Stimulated activated CD4-positive, alpha-beta T cell treated with anti-CD3 and anti-CD28 coated beads, Interleukin-2, amount 100 ng/mL, for 48 hours (primary cell): Measurements from ENCODE around the gene PIGN.
"Not testable (repeated sequence)": the region's sequence is repeated elsewhere in the genome, so short reads cannot be mapped to it uniquely, and the experiment has no call there.

Experiments
- DNase-seq, 2 donors: peaks; one replicate each; pipeline ENCODE4 v3.0.0-alpha.2; 2020

PIGN gene

DNA sequence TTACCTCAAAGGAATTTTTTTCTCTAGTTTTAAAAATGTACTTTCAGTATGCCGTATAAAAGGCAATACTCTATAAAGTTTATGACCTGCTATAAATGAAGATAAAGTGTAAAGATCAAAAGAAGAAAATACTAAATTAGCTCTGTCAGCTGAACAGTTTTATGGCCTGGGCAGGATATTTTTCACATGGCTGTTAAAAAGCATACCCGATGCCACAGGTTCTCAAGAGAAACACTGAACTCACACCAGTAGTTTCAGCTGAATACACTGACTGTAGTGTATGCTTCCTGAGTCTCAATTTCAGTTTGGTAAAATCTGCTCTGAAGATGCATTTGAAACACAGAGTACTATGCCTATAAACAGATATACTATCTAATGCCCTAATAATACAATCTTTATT lies 126.0 kb downstream of the PIGN start:
- DNase-seq: no peak

DNA sequence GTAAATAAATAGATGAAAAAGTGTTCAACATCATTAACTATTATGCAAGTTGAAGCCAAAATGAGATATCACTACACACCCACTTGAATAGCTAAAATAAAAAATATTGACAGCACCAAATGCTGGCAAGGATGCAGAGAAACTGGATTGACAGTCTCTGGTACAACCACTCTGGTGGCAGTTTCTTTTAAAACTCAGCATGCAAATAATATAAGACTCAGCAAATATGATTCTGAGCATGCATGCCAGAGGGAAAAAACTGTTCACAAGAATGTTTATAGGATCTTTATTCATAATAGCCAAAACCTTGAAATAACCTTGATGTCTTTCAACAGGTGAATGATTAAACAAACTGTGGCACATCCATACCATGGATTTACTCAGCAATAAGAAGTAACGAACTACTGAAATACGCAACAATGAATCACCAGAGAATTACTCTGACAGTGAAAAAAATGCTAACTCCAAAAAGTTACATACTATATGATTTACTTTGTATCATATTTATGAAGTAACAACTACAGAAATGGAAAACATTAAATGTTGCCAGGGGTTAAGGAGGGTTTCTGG lies 131.8 kb downstream of the PIGN start:
- DNase-seq: no peak

DNA sequence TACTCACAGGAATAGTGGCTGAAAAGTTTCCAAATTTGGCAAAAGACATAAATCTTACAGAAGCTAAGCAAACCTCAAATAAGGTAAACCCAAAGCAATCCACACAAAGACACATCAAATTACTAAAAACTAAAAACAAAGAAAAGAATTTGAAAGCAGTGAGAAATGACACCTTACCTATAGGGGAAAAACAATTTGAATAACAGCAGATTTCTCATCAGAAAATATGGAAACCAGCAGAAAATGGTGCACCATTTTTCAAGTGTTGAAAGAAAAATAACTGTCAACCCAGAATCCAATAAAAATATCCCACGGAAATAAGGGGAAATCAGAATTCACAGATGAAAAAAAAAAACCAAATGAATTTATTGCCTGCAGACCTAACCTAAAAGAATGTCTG lies 138.6 kb downstream of the PIGN start:
- no peak for DNase-seq

DNA sequence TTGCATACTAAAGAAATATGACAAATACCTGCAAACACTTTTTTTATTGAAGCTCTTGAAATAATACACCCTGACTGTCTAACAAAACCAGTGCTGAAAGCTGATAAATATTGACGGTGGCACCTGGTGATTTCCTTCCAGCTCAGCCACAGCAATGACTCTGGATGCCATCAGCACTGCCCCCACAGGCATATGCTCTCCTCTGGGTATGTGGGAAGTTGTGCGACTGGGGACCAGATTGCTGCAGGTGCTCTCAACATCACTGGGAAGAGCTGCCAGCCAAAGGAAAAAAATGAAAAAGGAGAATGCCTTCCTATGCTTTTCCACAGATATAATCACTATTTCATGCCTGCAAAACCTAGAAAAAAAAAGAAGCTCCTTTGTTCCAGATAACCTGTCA lies 141.5 kb downstream of the PIGN start:
- DNase-seq: no peak

DNA sequence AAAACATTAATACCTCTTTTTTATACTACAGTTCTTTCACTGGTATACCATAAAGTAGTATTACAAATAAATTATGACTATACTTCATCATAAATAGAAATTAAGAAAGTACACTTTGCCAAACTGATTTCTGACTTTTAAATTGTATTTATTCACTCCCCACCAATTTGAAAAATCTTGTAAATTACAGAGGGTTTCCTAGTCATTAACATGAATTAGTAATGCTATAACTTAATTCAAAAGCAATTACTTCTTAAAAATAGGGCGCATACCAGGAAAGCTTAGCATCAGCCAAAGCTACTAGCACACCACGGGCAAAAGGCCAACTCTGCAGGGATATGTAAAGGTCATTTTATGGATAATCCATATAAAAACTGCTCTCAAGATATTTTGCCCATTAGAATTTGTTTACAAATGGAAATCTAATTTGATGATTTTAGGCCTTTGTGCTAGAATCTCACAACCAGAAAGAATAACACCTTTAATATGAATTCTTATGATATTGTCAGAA lies 142.3 kb downstream of the PIGN start:
- no peak for DNase-seq

DNA sequence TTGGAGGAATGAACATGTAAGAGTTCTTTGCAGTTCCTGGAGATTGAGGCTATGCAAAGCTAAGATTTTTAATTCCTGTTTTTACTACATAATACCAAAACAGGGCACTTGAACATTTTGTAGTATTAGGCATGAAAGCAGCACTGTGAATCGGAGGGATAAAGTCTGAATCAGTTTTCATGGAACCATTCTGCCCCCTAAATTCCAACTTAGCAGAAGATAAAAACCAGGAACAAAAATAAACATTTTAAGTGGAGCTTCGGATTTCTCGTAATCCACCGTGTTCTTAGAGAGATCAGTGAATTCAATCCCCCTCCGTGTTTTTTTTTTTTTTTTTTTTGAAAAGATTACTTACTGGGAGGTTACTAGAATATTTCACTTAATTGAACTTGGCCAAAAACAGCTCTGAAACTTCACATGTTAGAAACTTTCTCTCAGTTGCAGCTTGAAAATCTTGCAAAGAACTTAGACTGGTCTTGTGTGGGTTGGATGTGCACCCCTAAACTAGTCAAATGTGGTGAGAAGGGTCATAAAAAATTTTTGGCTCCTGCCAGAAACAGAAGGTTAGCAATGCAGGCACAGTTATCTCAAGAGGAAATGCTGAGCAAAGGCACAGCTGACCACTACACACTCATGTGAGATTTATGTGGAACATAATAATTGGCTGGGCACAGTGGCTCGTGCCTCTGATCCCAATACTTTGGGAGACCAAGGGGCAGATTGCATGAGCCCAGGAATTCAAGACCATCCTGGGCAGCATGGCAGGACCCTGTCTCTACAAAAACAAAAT lies 148.7 kb downstream of the PIGN start:
- no peak for DNase-seq

DNA sequence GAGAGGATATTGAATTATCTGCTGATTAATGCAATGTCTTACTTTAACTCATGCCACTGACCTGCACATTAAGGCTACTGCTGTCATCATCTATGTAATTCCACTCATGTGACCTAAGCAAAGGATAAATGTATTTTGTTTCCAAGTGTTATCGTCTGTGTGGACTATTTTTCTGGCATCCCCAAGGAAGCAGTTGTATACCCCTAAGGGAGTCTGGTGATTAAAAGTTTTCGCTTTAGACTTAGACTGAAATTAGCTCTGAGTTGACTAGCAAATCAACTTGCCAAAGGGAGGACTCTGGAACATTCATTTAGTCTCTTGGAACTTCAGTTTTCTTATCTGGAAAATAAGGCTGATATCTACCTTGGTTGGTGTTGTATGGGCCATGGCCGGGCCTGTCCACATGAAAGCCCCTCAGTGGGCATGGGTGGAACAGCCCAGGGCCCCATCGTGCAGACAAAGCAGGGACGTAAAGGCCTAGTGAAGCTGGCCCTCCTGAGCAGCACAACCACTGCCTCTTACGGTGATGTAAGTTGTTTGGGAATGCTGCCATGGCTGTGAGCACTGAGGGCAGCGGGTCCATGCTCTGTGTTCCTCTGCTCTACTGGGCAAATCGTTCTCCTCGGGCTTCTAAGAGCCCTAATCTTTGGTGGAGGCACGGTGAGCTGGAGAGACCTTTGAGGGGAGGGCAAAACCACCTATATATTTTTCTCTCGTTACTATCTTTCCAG lies 149.7 kb downstream of the PIGN start:
- no peak for DNase-seq

DNA sequence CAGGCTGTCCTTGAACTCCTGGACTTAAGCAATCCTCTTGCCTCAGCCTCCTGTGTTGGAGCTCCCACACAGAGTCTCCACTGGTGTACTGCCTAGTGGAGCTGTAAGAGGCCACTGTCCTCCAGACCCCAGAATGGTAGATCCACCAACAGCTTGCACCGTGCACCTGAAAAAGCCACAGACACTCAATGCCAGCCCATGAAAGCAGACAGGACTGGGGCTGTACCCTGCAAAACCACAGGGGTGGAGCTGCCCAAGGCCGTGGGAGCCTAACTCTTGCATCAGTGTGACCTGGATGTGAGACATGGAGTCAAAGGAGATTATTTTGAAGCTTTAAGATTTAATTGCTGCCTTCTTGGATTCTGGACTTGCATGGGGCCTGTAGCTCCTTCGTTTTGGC lies 152.6 kb downstream of the PIGN start:
- DNase-seq: not testable (repeated sequence)

DNA sequence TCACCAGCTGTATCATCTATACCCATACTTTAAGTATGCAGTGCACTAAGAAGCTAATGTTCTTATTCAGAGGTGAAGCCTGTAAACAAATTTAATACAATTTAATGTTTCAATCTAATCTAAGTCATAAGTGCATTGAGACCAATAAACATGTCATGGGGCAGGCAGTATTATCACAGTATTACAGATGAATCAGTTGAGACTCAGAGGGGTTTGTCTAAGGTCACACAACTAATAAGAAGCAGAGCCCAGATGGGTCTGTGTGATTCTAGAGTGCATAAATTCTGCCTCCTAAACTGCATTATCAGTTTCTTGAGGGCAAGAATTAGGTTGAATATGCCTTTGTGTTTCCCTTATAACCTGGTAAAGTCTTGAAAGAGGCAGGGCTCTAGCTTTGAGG lies 153.1 kb downstream of the PIGN start:
- no peak for DNase-seq

DNA sequence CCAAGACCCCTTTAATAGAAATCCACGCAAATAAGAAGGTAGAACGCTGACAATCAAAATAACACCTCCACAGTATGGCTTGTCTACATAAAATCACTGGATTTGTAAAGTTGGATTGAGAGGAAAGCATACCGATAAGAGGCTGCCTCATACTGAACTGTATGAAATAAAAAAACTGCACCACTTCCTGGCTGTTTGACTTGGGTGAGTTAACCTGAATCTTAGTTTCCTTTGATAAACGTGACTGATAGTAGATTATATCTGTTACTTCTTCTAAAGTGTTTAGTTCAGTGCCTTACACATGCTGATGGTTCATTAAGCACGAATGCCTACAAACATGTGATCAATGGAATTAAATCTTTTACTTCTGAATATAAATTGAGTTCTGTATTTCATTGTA lies 153.6 kb downstream of the PIGN start:
- DNase-seq: no peak

DNA sequence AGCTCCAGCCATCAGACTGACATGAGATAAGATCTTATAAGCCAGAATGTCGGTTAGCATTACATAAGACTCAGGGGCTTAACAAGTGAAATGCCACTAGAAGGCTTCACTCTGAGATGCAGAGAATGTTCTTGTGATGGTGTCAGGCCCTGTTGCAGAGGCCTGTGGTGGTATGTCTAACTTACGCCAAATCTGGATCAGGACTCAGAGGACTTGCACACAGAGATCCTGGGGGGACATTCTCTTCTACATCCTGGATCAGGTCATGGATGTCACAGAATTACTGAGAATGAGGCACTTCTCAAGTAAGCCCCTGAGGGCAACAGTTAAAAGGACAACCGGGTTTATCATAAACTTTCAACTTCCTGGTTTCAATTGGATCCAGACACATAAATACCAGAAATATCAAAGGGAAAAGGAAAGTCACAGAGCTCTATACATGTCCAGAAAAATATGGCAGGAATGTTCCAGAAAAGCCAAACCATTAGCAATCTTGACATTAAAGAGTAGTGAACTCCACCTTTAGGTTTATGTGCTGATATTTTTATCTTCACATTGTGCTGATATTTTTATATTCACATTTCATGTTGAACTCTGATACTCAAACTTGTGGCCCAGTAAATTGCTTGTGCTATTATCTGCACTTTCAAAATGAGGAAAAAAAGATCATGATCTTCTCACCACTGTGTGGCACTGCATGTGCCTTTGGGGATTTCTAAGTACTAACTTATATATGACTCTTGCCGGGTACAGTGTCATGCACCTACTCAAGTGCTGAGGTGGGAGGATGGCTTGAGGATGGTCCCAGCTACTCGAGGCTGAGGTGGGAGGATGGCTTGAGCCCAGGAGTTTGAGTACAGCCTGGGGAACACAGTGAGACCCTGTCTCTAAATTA lies 156.5 kb downstream of the PIGN start:
- DNase-seq: no peak

DNA sequence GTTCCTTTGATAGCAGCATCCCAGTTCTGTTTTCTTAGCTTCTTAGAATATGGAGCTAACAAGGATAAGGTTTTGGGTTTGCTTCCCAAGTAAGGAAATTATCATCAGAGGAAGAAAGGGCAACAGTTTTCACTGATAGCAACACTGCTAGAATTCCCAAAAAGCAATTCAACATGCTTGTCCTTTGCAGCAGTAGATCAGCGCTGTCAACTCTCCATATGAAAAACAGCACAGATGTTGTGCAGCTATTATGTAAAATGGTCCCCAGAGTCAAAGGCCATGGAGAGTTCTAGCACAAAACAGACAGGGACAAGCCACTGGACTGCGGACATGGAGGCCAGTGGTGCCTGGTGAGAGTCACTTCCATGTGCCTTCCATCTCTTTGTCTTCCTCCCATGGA lies 158.1 kb downstream of the PIGN start:
- DNase-seq: no peak

DNA sequence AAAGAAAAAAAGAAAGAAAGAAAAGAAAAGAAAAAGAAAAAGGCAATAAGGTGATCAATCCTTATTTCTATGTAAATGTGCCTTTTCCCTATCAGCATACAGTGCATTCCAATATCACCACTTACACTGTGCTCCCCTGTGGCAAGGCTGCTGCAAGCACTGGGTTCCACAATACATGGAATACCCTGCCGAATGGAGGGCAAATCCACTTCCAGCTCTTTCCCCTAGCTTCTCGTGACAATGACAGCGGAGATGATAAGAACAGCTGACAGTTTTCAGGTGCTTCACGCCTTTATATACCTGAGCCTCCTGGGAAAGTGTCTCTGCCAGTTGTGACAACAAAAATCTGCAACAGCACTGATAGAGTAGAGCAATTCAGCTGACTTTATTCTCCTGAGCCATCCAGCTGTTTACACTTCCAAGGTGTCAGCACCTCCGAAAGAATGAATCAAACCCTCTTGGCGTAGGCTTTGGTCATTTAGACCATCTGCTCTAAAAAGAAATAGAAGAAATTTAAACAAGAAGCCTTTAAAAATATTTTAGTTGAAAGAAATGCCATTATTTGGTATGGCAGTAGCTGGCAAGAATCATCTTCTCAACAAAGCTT lies 158.8 kb downstream of the PIGN start:
- DNase-seq: no peak

DNA sequence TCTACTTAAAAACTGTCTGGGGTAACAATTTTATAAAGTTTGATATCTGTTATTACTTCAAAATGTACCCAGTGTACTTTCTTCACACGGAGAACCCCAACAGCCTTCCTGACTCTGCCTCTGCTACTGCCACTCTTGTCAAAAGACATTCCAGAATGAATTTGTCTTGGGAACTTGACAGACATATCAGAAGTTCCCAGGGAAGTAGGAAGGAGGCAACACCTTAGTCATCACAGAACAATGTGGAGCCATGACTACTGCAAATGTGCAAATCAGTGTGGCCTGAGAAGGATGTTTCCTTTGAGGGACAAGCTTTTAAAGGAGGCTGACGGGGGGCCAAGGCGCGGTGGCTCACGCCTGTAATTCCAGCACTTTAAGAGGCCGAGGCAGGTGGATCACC lies 160.3 kb downstream of the PIGN start:
- DNase-seq: no peak

DNA sequence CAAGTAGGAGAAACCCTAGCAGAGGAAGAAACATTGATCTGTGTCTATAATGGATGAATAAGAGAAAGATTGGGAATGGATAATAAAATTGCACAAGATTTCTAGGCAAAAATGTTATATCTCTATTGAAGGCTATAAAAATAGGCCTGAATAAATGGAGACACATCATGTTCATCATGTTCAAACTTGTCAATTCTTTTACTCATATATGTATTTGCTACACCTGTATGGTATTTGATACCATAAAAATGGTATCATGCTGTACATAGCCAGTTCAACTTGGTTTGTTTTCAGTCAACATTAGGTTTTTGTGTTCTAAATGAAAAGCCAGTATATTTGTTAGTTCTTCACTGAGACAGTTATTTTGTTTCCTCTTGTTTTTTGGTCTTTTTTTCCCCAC lies 161.9 kb downstream of the PIGN start:
- DNase-seq: no peak

DNA sequence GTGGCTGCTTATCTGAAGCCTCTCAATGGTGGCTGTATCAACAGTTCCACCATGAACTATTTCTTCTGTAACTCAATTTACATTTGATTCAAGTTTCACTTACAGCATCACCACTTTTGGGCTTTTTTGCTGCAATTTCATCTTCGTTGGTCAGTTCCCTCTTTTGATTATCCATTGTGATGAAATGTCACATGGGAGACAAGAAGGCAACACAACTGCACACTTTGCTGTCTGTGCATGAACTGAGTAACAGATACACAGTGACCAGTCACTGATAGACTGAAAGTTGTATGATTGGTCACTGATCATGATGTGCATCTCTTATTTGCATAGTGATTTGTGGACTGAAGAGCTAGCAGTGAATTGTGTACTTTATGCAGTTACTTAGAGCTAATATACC lies 163.3 kb downstream of the PIGN start:
- DNase-seq: no peak

DNA sequence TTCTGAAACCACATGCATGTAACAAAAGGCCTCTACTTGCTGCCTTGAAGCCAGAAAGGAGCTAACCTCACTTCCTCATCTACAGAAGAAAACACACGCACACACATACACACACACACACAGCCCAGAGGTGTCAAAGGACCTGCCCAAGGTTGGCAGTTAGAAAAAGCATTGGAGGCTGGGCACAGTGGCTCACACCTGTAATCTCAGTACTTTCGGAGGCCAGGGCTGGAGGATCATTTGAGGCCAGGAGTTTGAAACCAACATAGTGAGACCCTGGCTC lies 168.2 kb downstream of the PIGN start:
- no peak for DNase-seq

DNA sequence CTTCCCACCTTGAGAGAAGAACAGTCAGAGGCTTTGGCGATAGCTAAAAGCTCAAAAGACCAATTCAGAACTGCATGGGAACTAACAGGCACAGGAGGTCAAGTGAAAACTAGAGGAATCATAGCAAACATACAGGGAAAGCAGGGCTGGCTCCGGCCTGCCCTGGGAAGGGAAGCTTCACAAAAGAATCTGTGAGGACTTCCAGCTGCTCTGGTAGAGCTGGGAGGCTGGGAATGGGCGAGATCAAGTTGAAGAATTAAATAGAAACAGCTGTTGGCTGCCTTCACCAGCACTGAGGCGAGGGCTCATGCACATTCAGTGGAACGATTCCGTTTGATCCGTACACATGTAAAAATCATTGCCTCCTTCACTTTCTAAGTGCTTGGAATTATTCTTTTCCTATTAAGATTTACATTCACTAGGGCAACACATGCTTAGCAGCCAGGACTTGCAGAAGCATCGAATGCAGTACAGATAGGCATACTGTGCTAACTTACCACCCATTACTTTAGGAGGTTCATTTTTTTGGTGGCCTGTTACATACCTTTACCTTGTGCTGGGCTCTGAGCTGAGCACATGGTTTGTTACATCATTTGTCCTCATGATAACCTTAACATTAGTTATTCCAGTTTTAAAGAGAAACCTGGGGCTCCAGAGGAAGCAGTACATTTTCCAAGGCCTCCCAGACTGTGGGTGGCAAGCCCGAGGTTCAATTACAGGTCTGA lies 168.7 kb downstream of the PIGN start:
- no peak for DNase-seq

DNA sequence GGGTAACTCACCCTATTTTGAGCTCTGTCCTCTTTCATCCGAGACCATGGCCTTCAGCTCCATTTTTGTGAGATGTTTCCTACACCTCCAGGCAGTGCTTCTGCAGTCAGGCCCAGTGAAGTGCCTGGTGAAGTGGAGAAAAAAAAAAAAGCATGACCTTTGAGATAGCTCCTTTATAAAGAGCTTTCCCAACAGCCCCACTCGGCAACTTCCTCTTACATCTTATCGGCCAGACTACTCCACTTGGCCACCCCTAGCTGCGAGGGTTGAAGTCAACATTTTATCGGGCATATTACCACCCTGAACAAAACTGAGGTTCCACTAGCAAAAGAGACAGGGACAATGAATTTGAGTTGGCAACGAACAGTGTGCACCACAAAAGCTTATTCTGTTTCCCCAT lies 169.2 kb downstream of the PIGN start:
- DNase-seq: no peak

DNA sequence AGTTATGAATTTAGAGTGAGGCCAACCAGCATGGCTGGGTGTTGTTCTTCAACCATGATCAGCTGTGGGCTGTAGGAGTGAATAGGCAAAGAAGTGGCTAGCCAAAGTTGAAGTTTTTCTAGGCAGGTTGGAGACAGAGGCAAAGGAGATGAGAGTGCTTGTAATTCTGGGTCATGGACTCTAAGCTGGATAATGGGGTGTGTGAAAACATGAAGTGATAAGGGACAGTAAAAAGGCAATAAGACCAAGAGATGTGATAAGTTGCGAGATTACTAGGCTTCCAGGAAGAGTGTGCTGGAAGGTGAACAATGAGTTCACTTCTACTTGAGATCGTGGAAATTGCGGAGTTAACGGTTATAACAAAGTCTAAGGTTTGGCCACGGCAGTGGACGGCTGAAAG lies 175.4 kb downstream of the PIGN start:
- DNase-seq: no peak

DNA sequence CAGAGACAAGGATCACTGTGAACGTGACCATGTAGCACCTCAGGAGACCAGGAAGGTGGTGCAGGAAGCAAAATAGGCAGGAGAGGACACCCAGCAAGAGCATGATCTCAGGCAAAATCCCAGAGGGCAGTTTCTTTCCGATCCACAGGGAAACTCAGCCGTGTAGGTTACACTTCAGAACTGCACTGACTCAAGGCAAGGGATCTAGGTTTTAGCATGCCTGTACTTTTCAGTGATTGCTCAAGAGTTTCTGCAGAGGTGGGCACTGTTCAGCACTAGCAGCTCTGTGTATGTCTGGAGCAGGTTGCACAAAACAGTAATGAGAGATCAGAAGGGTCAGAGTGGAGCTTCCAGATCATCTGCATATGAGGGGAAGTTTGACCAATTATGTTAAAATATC lies 177.3 kb downstream of the PIGN start:
- DNase-seq: no peak

DNA sequence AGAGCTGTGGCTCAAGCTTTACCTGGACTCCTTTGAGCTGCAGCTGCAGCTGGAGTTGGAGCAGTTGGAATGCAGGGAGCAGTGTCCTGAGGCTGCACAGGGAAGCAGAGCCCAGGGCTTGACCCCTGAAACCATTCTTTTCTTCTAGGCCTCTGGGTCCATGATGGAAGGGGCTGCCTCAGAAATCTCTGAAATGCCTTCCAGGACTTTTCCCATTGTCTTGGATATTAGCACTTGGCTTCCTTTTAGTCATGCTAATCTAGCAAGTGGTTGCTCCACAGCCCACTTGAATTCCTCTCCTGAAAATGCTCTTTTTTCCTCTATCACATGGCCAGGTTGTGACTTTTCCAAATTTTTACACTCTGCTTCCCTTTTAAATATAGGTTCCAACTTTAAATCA lies 185.5 kb downstream of the PIGN start:
- DNase-seq: no peak
